Superior temporal gyrus (tissue), 1 donor: ENCODE data around the gene OR4F15.

Experiments used
- DNase-seq: peaks from one replicate; pipeline ENCODE4 v3.0.0-alpha.2; 2016; ENCODE audit errors: extremely low spot score

OR4F15 gene

DNA sequence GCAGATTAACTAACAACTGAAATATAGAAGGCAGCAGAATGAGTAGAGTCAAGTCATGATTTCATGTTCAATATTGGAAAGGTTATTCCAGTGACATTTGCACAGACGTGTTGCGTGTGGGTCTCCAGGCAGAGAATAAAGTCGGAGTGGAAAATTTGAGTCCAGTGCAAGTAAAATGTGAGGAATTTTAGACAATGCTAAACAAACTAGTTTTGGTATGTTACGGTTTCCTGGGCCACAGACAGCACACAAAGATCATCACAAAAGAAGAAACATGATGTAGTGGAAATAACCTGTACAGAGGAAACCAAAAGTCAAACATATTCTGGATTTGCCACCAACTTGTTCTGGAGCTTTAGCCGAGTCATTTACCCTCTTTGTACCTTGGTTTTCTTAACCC, 8.3 kb upstream of the OR4F15 start:
- DNase-seq = no peak

- DNase-seq = no peak
Measured at GRCh38 chr15:101804375-101804774, 7.6 kb upstream of the OR4F15 start.

GRCh38 chr15:101804941-101805340, 7.1 kb upstream of the OR4F15 start:
- no peak for DNase-seq

GRCh38 chr15:101805605-101806345, 6.2 kb upstream of the OR4F15 start:
- no peak for DNase-seq

GRCh38 chr15:101807345-101807945, 4.6 kb upstream of the OR4F15 start:
- DNase-seq = no peak

DNA sequence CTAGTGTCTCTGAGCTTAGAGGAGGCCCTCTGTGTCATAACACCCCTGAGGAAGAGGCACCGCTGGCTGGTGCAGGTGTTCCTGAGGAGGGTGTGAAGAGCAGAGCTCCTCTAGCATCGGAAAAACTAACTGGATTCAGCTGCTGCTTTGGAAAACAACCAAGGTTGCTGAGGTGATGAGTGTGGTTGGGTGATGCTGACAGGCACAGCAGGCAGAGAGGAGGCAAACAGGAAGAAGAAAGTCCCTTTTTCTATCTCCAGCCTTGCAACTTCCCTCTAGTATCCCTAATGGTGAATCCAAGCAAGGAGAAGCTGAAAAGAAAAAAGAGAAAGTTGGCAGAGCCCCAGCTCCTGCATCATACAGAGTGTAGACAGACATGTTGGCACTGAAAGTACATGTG, 3.8 kb upstream of the OR4F15 start:
- no peak for DNase-seq

- DNase-seq = no peak
Measured at GRCh38 chr15:101810456-101810855, 1.5 kb upstream of the OR4F15 start.

- no peak for DNase-seq
Measured at GRCh38 chr15:101810876-101811275, 1.1 kb upstream of the OR4F15 start.

DNA sequence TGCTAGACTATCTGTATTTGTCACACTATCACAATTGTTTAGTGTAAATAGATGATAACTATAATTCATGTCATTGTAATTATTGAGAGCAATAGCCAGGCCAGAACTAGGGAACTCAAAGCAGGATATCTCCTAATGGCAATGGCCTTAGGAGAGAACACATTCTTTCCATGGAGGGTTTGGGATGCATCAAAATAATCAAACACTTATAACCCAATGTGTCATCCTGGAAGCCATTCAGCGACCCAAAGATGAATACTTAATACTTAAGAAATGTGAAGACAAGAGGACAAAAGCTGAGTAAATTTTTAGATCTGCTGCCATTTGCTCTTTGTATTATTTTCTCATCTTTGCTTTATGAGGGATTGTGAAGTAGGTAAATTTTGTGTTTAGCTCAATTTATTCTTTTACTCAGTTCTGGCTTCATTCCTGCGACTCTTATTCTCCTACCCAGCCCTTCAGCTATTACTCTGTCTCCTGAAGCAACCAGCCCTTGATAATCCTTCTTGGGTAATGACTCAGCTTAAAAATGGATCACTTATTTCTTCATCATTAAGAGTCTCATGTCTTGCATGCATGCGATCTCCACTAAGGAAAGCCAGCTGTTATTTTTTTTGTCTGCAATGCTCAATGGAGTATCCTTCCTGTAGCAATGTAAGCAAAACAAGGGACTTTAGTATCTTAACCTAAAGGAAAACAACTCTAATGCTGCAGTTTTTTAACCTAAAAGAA, 2.0 kb downstream of the OR4F15 start:
- no peak for DNase-seq

- no peak for DNase-seq
Measured at GRCh38 chr15:101820781-101821180, 8.8 kb downstream of the OR4F15 start.

DNA sequence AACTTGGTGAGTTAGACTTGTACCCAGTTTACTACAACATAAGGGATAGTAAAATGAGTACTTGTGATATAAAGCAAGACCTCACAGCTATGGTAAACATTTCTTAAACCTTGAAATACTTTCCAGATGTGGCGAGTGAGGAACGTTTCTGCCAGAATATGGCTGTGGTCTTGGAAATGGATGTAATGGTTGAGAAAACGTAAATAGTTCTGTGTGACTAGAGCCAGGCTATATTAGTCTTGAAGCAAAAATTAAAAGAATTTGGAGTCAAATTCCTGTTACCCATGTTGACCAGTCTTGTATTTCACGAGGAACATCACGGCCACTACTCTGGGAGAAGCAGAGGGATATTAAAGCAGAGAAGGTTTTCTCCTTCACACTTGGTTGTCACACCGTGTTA, 15.3 kb downstream of the OR4F15 start:
- DNase-seq = no peak

- no peak for DNase-seq
Measured at GRCh38 chr15:101828774-101829173, 16.8 kb downstream of the OR4F15 start.

GRCh38 chr15:101841656-101842055, 29.7 kb downstream of the OR4F15 start:
- DNase-seq = no peak

- no peak for DNase-seq
Measured at GRCh38 chr15:101844916-101845315, 32.9 kb downstream of the OR4F15 start.

GRCh38 chr15:101852356-101852755, 40.4 kb downstream of the OR4F15 start:
- no peak for DNase-seq
